HG03354 (cell line): ENCODE measurements around the gene NMBR.
A peak's percentile ranks its signal among the peaks of the same experiment; 100 is the strongest.
"Not testable (repeated sequence)": the region's sequence is repeated elsewhere in the genome, so short reads cannot be mapped to it uniquely, and the experiment has no call there.

Source experiments
- ATAC-seq: cut with Tn5 transposase; IDR thresholded peaks from one replicate; pipeline ENCODE4 v1.9.1; 2021; ENCODE audit warnings: mild to moderate bottlenecking; ENCODE audit not compliant: unreplicated experiment, poor library complexity, severe bottlenecking

The NMBR gene

GRCh38 chr6:142146828-142147662 lies at the start of gene NMBR, which contains the start of gene VTA1:
Gene NMBR (minus strand): TSS chr6:142147122. CDS start chr6:142088658, 58,464 bp downstream.
Gene VTA1 (plus strand): TSS chr6:142147263. CDS start chr6:142147288, 25 bp downstream.
- ATAC-seq: peak; percentile 99

GRCh38 chr6:142195862-142196541 lies 49.1 kb upstream of the NMBR start:
- ATAC-seq: no peak

GRCh38 chr6:142193621-142194020 lies 46.7 kb upstream of the NMBR start:
- no peak for ATAC-seq

GRCh38 chr6:142192343-142192742 lies 45.4 kb upstream of the NMBR start:
- ATAC-seq: no peak

GRCh38 chr6:142189057-142189456 lies 42.1 kb upstream of the NMBR start:
- no peak for ATAC-seq

GRCh38 chr6:142188341-142188740 lies 41.4 kb upstream of the NMBR start:
- not testable (repeated sequence) for ATAC-seq

- ATAC-seq: no peak
Observed at GRCh38 chr6:142187209-142187608, 40.3 kb upstream of the NMBR start.

- no peak for ATAC-seq
Observed at GRCh38 chr6:142185641-142186040, 38.7 kb upstream of the NMBR start.

GRCh38 chr6:142184307-142184706 lies 37.4 kb upstream of the NMBR start:
- ATAC-seq: no peak

GRCh38 chr6:142183351-142183750 lies 36.4 kb upstream of the NMBR start:
- ATAC-seq: no peak

- ATAC-seq: no peak
Observed at GRCh38 chr6:142182004-142182403, 35.1 kb upstream of the NMBR start.

GRCh38 chr6:142178129-142178528 lies 31.2 kb upstream of the NMBR start:
- no peak for ATAC-seq

- ATAC-seq: no peak
Observed at GRCh38 chr6:142174703-142175102, 27.8 kb upstream of the NMBR start.

- ATAC-seq: no peak
Observed at GRCh38 chr6:142173980-142174379, 27.1 kb upstream of the NMBR start.

- ATAC-seq: no peak
Observed at GRCh38 chr6:142172758-142173157, 25.8 kb upstream of the NMBR start.

GRCh38 chr6:142171351-142171750 lies 24.4 kb upstream of the NMBR start:
- ATAC-seq: no peak

GRCh38 chr6:142167486-142167885 lies 20.6 kb upstream of the NMBR start:
- no peak for ATAC-seq

- ATAC-seq: no peak
Observed at GRCh38 chr6:142167071-142167470, 20.1 kb upstream of the NMBR start.

GRCh38 chr6:142165227-142165626 lies 18.3 kb upstream of the NMBR start:
- no peak for ATAC-seq

- no peak for ATAC-seq
Observed at GRCh38 chr6:142162780-142163179, 15.9 kb upstream of the NMBR start.

GRCh38 chr6:142156758-142157068 lies 9.8 kb upstream of the NMBR start:
- not testable (repeated sequence) for ATAC-seq
